Naive thymus-derived CD4-positive, alpha-beta T cell (primary cell): ENCODE results near the gene TM7SF3. TPM values are rescaled to one million over a fixed set of nuclear protein-coding genes. Genes with fewer than 3 reads are reported as not detected.

Experiments
- ATAC-seq: fragments of 150-1000 bp; cut with Tn5 transposase; 2 replicates; pipeline ENCODE4 v1.10.0; 2021; ENCODE audit warnings: mild to moderate bottlenecking, moderate library complexity
- CTCF ChIA-PET: fragments of 350-600 bp; sonication (Branson Sonifier 250); formaldehyde crosslinking; loops from one replicate; lab custom pipeline; 2021; ENCODE audit warnings: antibody characterized with exemption; lab: Charles Lee
- POLR2A ChIA-PET: fragments of 350-600 bp; sonication (Branson Sonifier 250); formaldehyde crosslinking; loops from one replicate; lab custom pipeline; 2021; ENCODE audit warnings: antibody characterized with exemption, inconsistent platforms; lab: Charles Lee
- DNase-seq, 9 donors: peaks; one replicate each; pipeline versions ENCODE4 v3.0.0 to v3.0.0-alpha.2; 2020 to 2022; ENCODE audit warnings: mixed read lengths in 1 of 9
- H3K27ac ChIP-seq: one replicate; pipeline ENCODE4 v1.7.0; 2013; ENCODE audit warnings: mild to moderate bottlenecking, low read depth, low read length, moderate library complexity
- H3K27me3 ChIP-seq, 2 donors: one replicate each; pipeline ENCODE4 v1.7.0; 2013; ENCODE audit warnings: low read length in 2 of 2, mild to moderate bottlenecking in 2 of 2, moderate library complexity in 2 of 2; ENCODE audit not compliant: control insufficient read depth in 2 of 2, insufficient read depth in 2 of 2
- H3K36me3 ChIP-seq, 3 experiments: 1 replicate in 2 of 3; 2 replicates in 1 of 3; pipeline ENCODE4 v1.7.0; 2013; ENCODE audit warnings: low read length in 3 of 3, mild to moderate bottlenecking in 3 of 3, moderate library complexity in 1 of 3; ENCODE audit not compliant: insufficient read depth in 3 of 3, control insufficient read depth in 2 of 3
- H3K4me1 ChIP-seq, 2 donors: one replicate each; pipeline ENCODE4 v1.7.0; 2013; ENCODE audit warnings: low read length in 2 of 2, mild to moderate bottlenecking in 2 of 2, moderate library complexity in 1 of 2; ENCODE audit not compliant: control insufficient read depth in 2 of 2, insufficient read depth in 2 of 2
- H3K4me3 ChIP-seq: 2 replicates; pipeline ENCODE4 v1.7.0; 2013; ENCODE audit warnings: mild to moderate bottlenecking, low read length
- H3K9me3 ChIP-seq, 3 experiments: 1 replicate in 2 of 3; 2 replicates in 1 of 3; pipeline ENCODE4 v1.7.0; 2013; ENCODE audit warnings: low read length in 3 of 3; ENCODE audit not compliant: control insufficient read depth in 2 of 3
- H3K27ac Mint-ChIP-seq, 9 donors: one replicate each; pipeline ENCODE4 v1.8.0; 2020 to 2022; ENCODE audit warnings: mixed read lengths in 9 of 9, mild to moderate bottlenecking in 8 of 9, moderate library complexity in 5 of 9, inconsistent platforms in 2 of 9
- H3K27me3 Mint-ChIP-seq, 5 donors: one replicate each; pipeline ENCODE4 v1.8.0; 2021 to 2022; ENCODE audit warnings: mixed read lengths in 5 of 5, mild to moderate bottlenecking in 1 of 5
- H3K36me3 Mint-ChIP-seq, 5 donors: one replicate each; pipeline ENCODE4 v1.8.0; 2020 to 2022; ENCODE audit warnings: mixed read lengths in 5 of 5, mild to moderate bottlenecking in 3 of 5, inconsistent platforms in 1 of 5
- H3K4me1 Mint-ChIP-seq, 7 donors: one replicate each; pipeline ENCODE4 v1.8.0; 2020 to 2022; ENCODE audit warnings: mixed read lengths in 7 of 7, mild to moderate bottlenecking in 3 of 7, inconsistent platforms in 1 of 7
- H3K4me3 Mint-ChIP-seq, 10 donors: one replicate each; pipeline ENCODE4 v1.8.0; 2020 to 2022; ENCODE audit warnings: mild to moderate bottlenecking in 10 of 10, mixed read lengths in 10 of 10, moderate library complexity in 6 of 10, inconsistent platforms in 2 of 10
- H3K9me3 Mint-ChIP-seq, 11 donors: one replicate each; pipeline ENCODE4 v1.8.0; 2020 to 2022; ENCODE audit warnings: mixed read lengths in 11 of 11, mild to moderate bottlenecking in 4 of 11, inconsistent platforms in 1 of 11, moderate library complexity in 1 of 11
- intact Hi-C, 2 donors: fragments of 100-400 bp; cut with micrococcal nuclease; formaldehyde crosslinking; loops; one replicate each; pipeline ENCODE4 v1.15.1; 2023
- polyA plus RNA-seq, 2 donors: library from polyadenylated mRNA; unstranded; fragments of 300-500 nt; fragmentation: Illumina TruSeq; gene quantifications; one replicate each; pipeline ENCODE4 v1.2.3, GENCODE V29; 2021
- total RNA-seq, 6 experiments: library from RNA in 5 of 6; stranded (reverse) in 5 of 6; gene quantifications; 1 replicate in 5 of 6; 2 replicates in 1 of 6; pipeline ENCODE4 v1.2.3 and lab custom pipeline; 2021 to 2026

The TM7SF3 gene
- total and polyA plus RNA-seq, 7 experiments from 2014 or later = 24.4 to 61.7 (median 33.0) TPM

GRCh38 chr12:26941215-26941594 lies 73.0 kb downstream of the TM7SF3 start:
- ATAC-seq = no peak
- H3K27me3 Mint-ChIP-seq = peaks cover 0 to 3% (median 0%) of the 10 kb centered on the region in 5 donors
- peaks cover 33 to 37% of the 10 kb centered on the region in 2 donors for H3K4me1 ChIP-seq
- peak overlapping the region; percentile 64 to 99 (median 80) for H3K27ac Mint-ChIP-seq
- H3K36me3 ChIP-seq = peaks cover 0 to 12% (median 0%) of the 10 kb centered on the region in 3 experiments
- CTCF ChIA-PET = no interaction called here
- peaks cover 0 to 4% (median 0%) of the 10 kb centered on the region in 11 donors for H3K9me3 Mint-ChIP-seq
- intact Hi-C loops = no loop called here
- no peaks in the 10 kb centered on the region for H3K27me3 ChIP-seq
- peaks cover 38 to 76% (median 70%) of the 10 kb centered on the region in 7 donors for H3K4me1 Mint-ChIP-seq
- peak overlapping the region; percentile 94 for H3K27ac ChIP-seq
- POLR2A ChIA-PET = interaction anchor here (0.8 to 1.4 kb wide), 2 partner anchors 18 to 81 kb away, joined by 3 to 6 read pairs; partner anchors contain the start of gene MED21
- H3K4me3 ChIP-seq = peak overlapping the region; percentile 46
- H3K9me3 ChIP-seq = no peaks in the 10 kb centered on the region
- DNase-seq = peak in 5 of 9 donors; percentile 11 to 34 (median 26)
- peak overlapping the region; percentile 87 to 99 (median 97) for H3K4me3 Mint-ChIP-seq
- H3K36me3 Mint-ChIP-seq = peaks cover 0 to 25% (median 13%) of the 10 kb centered on the region in 5 donors

GRCh38 chr12:26940516-26941214 lies 73.5 kb downstream of the TM7SF3 start:
- no peaks in the 10 kb centered on the region for H3K27me3 ChIP-seq
- Mint-ChIP-seq H3K27me3 (peaks cover 0 to 3% (median 0%) of the 10 kb centered on the region in 5 donors), H3K4me1 (peaks cover 43 to 76% (median 70%) of the 10 kb centered on the region in 7 donors), H3K4me3 (peak overlapping the region; percentile 87 to 99 (median 97)), H3K36me3 (peaks cover 0 to 20% (median 8%) of the 10 kb centered on the region in 5 donors), H3K9me3 (peaks cover 0 to 2% (median 0%) of the 10 kb centered on the region in 11 donors), H3K27ac (peak overlapping the region; percentile 64 to 99 (median 80))
- no peak for ATAC-seq
- peaks cover 38 to 42% of the 10 kb centered on the region in 2 donors for H3K4me1 ChIP-seq
- CTCF ChIA-PET = no interaction called here
- peak overlapping the region; percentile 46 for H3K4me3 ChIP-seq
- H3K27ac ChIP-seq = peak overlapping the region; percentile 94
- no peaks in the 10 kb centered on the region for H3K9me3 ChIP-seq
- peak in 2 of 9 donors; percentile 19 to 44 for DNase-seq
- H3K36me3 ChIP-seq = peaks cover 0 to 12% (median 0%) of the 10 kb centered on the region in 3 experiments
- intact Hi-C loops = no loop called here
- POLR2A ChIA-PET = interaction anchor here (1.4 kb wide), 1 partner anchor 19 kb away, joined by 6 read pairs; no protein-coding TSS in a partner anchor

- peak overlapping the region; percentile 87 to 99 (median 97) for H3K4me3 Mint-ChIP-seq
- POLR2A ChIA-PET = interaction anchor here (0.6 kb wide), 2 partner anchors 75 to 98 kb away, joined by 3 to 4 read pairs; no protein-coding TSS in a partner anchor
- ATAC-seq (no peak), DNase-seq (peak in 1 of 9 donors; percentile 10)
- H3K9me3 Mint-ChIP-seq = peaks cover 0 to 2% (median 0%) of the 10 kb centered on the region in 11 donors
- peaks cover 0 to 21% (median 7%) of the 10 kb centered on the region in 5 donors for H3K36me3 Mint-ChIP-seq
- H3K27me3 Mint-ChIP-seq = peaks cover 0 to 3% (median 0%) of the 10 kb centered on the region in 5 donors
- Histone ChIP-seq H3K4me3 (peak overlapping the region; percentile 96), H3K4me1 (peaks cover 42 to 44% of the 10 kb centered on the region in 2 donors), H3K9me3 (no peaks in the 10 kb centered on the region), H3K36me3 (peaks cover 0 to 12% (median 0%) of the 10 kb centered on the region in 3 experiments), H3K27ac (peak overlapping the region; percentile 94), H3K27me3 (no peaks in the 10 kb centered on the region)
- CTCF ChIA-PET = no interaction called here
- peak overlapping the region; percentile 57 to 99 (median 93) for H3K27ac Mint-ChIP-seq
- peaks cover 42 to 78% (median 72%) of the 10 kb centered on the region in 7 donors for H3K4me1 Mint-ChIP-seq
- intact Hi-C loops = loop anchor here (1.0 to 10.0 kb wide), 9 partner anchors 14 to 1888 kb away; partner anchors contain the start of genes BMAL2 (in 1 of the 2), CCDC91 (in 1 of the 2), DNAI7 (in 1 of the 2) and ETFRF1 (in 1 of the 2)
These were observed 74.2 kb downstream of the TM7SF3 start for GRCh38 chr12:26939953-26940352.

- peaks cover 0 to 2% (median 0%) of the 10 kb centered on the region in 11 donors for H3K9me3 Mint-ChIP-seq
- Histone ChIP-seq H3K27me3 (no peaks in the 10 kb centered on the region), H3K27ac (peak overlapping the region; percentile 94), H3K4me3 (peak overlapping the region; percentile 96), H3K9me3 (no peaks in the 10 kb centered on the region), H3K36me3 (peaks cover 0 to 12% (median 0%) of the 10 kb centered on the region in 3 experiments), H3K4me1 (peaks cover 36 to 44% of the 10 kb centered on the region in 2 donors)
- peaks cover 0 to 24% (median 6%) of the 10 kb centered on the region in 5 donors for H3K36me3 Mint-ChIP-seq
- DNase-seq = peak in 3 of 9 donors; percentile 4 to 30 (median 6)
- intact Hi-C loops = loop anchor here (1.0 to 10.0 kb wide), 9 partner anchors 15 to 1887 kb away; partner anchors contain the start of genes BMAL2 (in 1 of the 2), CCDC91 (in 1 of the 2), DNAI7 (in 1 of the 2) and ETFRF1 (in 1 of the 2)
- ChIA-PET POLR2A (interaction anchor here (0.6 to 1.1 kb wide), 4 partner anchors 25 to 99 kb away, joined by 3 to 6 read pairs (median 4); partner anchors contain the start of gene MED21), CTCF (interaction anchor here (0.6 to 0.7 kb wide), 2 partner anchors 37 to 367 kb away, joined by 3 read pairs; no protein-coding TSS in a partner anchor)
- H3K27ac Mint-ChIP-seq = peak overlapping the region; percentile 91 to 99 (median 94)
- peaks cover 0 to 3% (median 0%) of the 10 kb centered on the region in 5 donors for H3K27me3 Mint-ChIP-seq
- ATAC-seq = no peak
- peak overlapping the region; percentile 87 to 99 (median 97) for H3K4me3 Mint-ChIP-seq
- peaks cover 47 to 81% (median 71%) of the 10 kb centered on the region in 7 donors for H3K4me1 Mint-ChIP-seq
These were observed 74.9 kb downstream of the TM7SF3 start for GRCh38 chr12:26939192-26939832.

GRCh38 chr12:26938701-26939062 lies 75.5 kb downstream of the TM7SF3 start:
- H3K4me3 Mint-ChIP-seq = peak overlapping the region; percentile 87 to 99 (median 97)
- H3K27me3 Mint-ChIP-seq = peaks cover 0 to 3% (median 0%) of the 10 kb centered on the region in 5 donors
- peaks cover 32 to 39% of the 10 kb centered on the region in 2 donors for H3K4me1 ChIP-seq
- CTCF ChIA-PET = interaction anchor here (0.6 kb wide), 1 partner anchor 368 kb away, joined by 3 read pairs; no protein-coding TSS in a partner anchor
- H3K9me3 Mint-ChIP-seq = peaks cover 0 to 2% (median 0%) of the 10 kb centered on the region in 11 donors
- intact Hi-C loops = loop anchor here (1.0 to 10.0 kb wide), 17 partner anchors 16 to 1886 kb away; partner anchors contain the start of genes ITPR2 (in 2 of the 2), MRPS35 (in 2 of the 2), PPFIBP1 (in 2 of the 2) and STK38L (in 2 of the 2)
- H3K9me3 ChIP-seq = no peaks in the 10 kb centered on the region
- H3K4me3 ChIP-seq = peak overlapping the region; percentile 96
- peak overlapping the region; percentile 94 for H3K27ac ChIP-seq
- H3K27me3 ChIP-seq = no peaks in the 10 kb centered on the region
- H3K4me1 Mint-ChIP-seq = peaks cover 42 to 79% (median 68%) of the 10 kb centered on the region in 7 donors
- no peak for ATAC-seq
- peaks cover under 1 to 22% (median 2%) of the 10 kb centered on the region in 5 donors for H3K36me3 Mint-ChIP-seq
- POLR2A ChIA-PET = interaction anchor here (0.6 to 1.1 kb wide), 3 partner anchors 26 to 106 kb away, joined by 3 to 6 read pairs (median 5); partner anchors contain the start of genes ITPR2 and MED21
- peaks cover 0 to 12% (median 0%) of the 10 kb centered on the region in 3 experiments for H3K36me3 ChIP-seq
- H3K27ac Mint-ChIP-seq = peak overlapping the region; percentile 91 to 99 (median 95)
- DNase-seq = peak in 4 of 9 donors; percentile 12 to 30 (median 22)
